ENCODE measurements around the gene RBMY1F. TPM values are rescaled to one million over a fixed set of nuclear protein-coding genes. Genes with fewer than 3 reads are reported as not detected.
"Not testable (repeated sequence)": the region's sequence is repeated elsewhere in the genome, so short reads cannot be mapped to it uniquely, and the experiment has no call there.

The RBMY1F gene
- total RNA-seq, result not detected
- polyA plus RNA-seq (2013, experiment 1 of 2), result not detected
- not detected for polyA plus RNA-seq (2013, experiment 2 of 2)
- long read RNA-seq, experiment 1, result 0 reads
- long read RNA-seq, experiment 2, result 0 reads
- long read RNA-seq, experiment 3, result 0 reads
- long read RNA-seq, experiment 4, result 0 reads

DNA sequence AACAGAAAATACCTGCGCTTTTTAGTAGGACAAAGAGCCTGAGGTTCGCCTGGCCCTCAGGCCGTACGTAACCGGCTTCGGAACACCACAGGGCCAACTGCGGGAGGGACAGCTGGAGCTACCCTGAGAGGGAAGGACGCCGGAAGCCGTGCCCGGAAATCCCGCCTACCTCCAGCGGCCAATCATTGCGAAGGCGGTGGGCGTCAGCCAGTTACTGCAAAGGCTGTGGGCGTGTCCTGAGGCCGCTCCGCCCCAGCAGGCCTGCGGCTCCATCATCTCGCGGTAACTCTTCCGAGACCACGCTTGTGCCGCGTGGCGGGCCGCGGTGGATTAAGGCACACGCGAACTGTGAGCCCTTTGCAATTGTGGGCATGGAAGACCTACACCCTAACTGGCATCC lies at the start of gene RBMY1F:
TSS of gene RBMY1F (minus strand) at position 101 of the 400 bp plus-strand sequence. CDS start 1,954 bp downstream, outside the sequence.
- no CpG with 5 or more reads among the region's 31 CpGs for WGBS, 2 experiments (ENCODE audit: insufficient coverage in 1 of 2, insufficient read length in 1 of 2)
- H3K4me1 Mint-ChIP-seq; H3K36me3 ChIP-seq (ENCODE audit: control insufficient read depth, insufficient read depth, low read length); H3K27me3 ChIP-seq (ENCODE audit: control insufficient read depth, insufficient read depth, low read length, poor library complexity, severe bottlenecking); H3K27me3 Mint-ChIP-seq (ENCODE audit: insufficient read depth); H3K4me1 ChIP-seq (ENCODE audit: control insufficient read depth, insufficient read depth, low read length); H3K9me3 Mint-ChIP-seq; H3K9ac ChIP-seq (ENCODE audit: extremely low read depth, low read length, poor library complexity, severe bottlenecking); H3K36me3 Mint-ChIP-seq (ENCODE audit: low read depth); H3K9me3 ChIP-seq (ENCODE audit: control insufficient read depth, low read length); H3K27ac ChIP-seq (ENCODE audit: low read depth, low read length); DNase-seq; H3K4me3 ChIP-seq (ENCODE audit: low read length); H3K4me3 Mint-ChIP-seq; H3K27ac Mint-ChIP-seq: not testable (repeated sequence)

DNA sequence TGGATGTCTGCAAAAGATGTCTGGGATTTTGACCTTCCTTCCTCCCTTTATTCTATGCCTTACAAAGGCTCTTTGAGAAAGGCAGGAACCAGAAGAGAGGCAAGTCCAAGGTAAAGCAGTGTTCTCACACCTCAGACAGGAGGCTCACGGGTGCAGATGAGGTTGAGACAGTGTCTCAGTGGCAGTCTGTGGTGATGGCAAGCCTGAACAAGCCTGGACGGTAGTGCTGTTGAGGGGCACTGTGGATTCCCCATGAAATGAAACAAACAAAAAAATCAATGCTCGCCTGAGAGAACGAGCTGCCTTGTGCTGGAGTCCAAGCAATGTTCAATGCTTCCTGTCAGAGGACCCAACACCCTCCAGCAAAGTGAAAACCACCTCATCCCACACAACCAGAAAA lies 31.6 kb downstream of the RBMY1F start:
- not testable (repeated sequence) for H3K27ac ChIP-seq (ENCODE audit: low read depth, low read length); H3K27me3 Mint-ChIP-seq (ENCODE audit: insufficient read depth); H3K4me3 ChIP-seq (ENCODE audit: low read length); H3K27me3 ChIP-seq (ENCODE audit: control insufficient read depth, insufficient read depth, low read length, poor library complexity, severe bottlenecking); H3K4me1 ChIP-seq (ENCODE audit: control insufficient read depth, insufficient read depth, low read length); H3K27ac Mint-ChIP-seq; H3K4me3 Mint-ChIP-seq; H3K9me3 Mint-ChIP-seq; H3K36me3 Mint-ChIP-seq (ENCODE audit: low read depth); DNase-seq; H3K4me1 Mint-ChIP-seq; H3K9me3 ChIP-seq (ENCODE audit: control insufficient read depth, low read length); H3K36me3 ChIP-seq (ENCODE audit: control insufficient read depth, insufficient read depth, low read length); H3K9ac ChIP-seq (ENCODE audit: extremely low read depth, low read length, poor library complexity, severe bottlenecking)
- WGBS, 2 experiments (ENCODE audit: insufficient coverage in 1 of 2, insufficient read length in 1 of 2), result no CpG with 5 or more reads among the region's 4 CpGs

DNA sequence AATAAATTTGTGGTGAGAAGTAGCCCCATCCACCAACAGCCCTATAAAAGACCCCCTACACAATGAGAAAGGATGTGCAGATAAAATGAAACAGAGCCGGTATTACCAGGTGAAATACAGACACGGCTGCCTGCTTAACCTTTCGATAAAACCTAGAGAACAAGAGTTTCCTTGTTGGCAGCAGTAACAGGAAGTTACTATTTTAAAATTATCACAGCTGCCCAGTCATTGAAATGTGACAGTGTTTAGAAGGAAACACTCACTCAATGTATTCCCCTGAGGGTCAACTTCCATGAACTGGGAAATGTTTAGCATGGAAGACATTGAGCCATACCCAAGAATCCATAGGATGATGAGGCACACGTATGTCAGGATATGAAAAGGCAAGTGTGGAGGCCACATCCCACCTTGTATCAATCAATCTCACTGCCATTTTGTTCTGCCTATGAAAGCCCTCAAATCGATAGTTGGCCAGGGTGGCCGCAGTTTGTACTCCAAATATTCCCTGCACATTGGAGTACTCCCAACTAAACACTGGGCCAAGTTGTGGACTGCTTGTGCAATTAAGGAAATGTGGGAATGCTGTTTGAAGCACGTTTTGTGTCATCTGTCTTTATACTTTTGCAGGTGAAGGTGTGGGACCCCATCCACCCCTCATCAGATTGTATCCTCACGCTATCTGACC lies 41.6 kb downstream of the RBMY1F start:
- H3K36me3 ChIP-seq (ENCODE audit: control insufficient read depth, insufficient read depth, low read length); H3K9me3 Mint-ChIP-seq; H3K9me3 ChIP-seq (ENCODE audit: control insufficient read depth, low read length); DNase-seq; H3K9ac ChIP-seq (ENCODE audit: extremely low read depth, low read length, poor library complexity, severe bottlenecking); H3K36me3 Mint-ChIP-seq (ENCODE audit: low read depth); H3K27ac ChIP-seq (ENCODE audit: low read depth, low read length); H3K4me1 ChIP-seq (ENCODE audit: control insufficient read depth, insufficient read depth, low read length); H3K27ac Mint-ChIP-seq; H3K4me1 Mint-ChIP-seq; H3K4me3 ChIP-seq (ENCODE audit: low read length); H3K27me3 Mint-ChIP-seq (ENCODE audit: insufficient read depth); H3K4me3 Mint-ChIP-seq; H3K27me3 ChIP-seq (ENCODE audit: control insufficient read depth, insufficient read depth, low read length, poor library complexity, severe bottlenecking): not testable (repeated sequence)
- no CpG with 5 or more reads among the region's 8 CpGs for WGBS, 2 experiments (ENCODE audit: insufficient coverage in 1 of 2, insufficient read length in 1 of 2)

DNA sequence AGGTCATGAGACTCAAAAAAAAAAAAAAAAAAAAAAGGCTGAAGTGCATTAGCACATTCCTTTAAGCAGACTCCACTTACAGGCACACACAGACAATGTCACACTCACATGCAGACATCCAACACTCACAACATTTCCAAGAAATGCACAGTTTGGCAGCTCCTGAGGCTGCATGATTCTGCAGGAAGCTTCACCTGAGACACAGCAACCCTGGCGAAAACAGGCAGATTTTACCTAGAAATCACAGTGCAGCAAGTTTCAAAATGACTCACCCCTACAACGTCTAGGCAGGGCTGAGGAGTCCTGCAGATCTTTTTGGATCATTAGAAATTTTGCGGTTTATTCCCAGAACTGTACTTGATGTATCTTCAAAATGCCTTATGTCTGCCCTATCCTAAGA lies 48.0 kb downstream of the RBMY1F start:
- DNase-seq; H3K36me3 ChIP-seq (ENCODE audit: control insufficient read depth, insufficient read depth, low read length); H3K4me3 Mint-ChIP-seq; H3K27ac ChIP-seq (ENCODE audit: low read depth, low read length); H3K27me3 Mint-ChIP-seq (ENCODE audit: insufficient read depth); H3K27me3 ChIP-seq (ENCODE audit: control insufficient read depth, insufficient read depth, low read length, poor library complexity, severe bottlenecking); H3K36me3 Mint-ChIP-seq (ENCODE audit: low read depth); H3K9me3 Mint-ChIP-seq; H3K27ac Mint-ChIP-seq; H3K9ac ChIP-seq (ENCODE audit: extremely low read depth, low read length, poor library complexity, severe bottlenecking); H3K4me1 Mint-ChIP-seq; H3K9me3 ChIP-seq (ENCODE audit: control insufficient read depth, low read length); H3K4me1 ChIP-seq (ENCODE audit: control insufficient read depth, insufficient read depth, low read length); H3K4me3 ChIP-seq (ENCODE audit: low read length): not testable (repeated sequence)
- WGBS, 2 experiments (ENCODE audit: insufficient coverage in 1 of 2, insufficient read length in 1 of 2), result no CpG with 5 or more reads among the region's 3 CpGs

DNA sequence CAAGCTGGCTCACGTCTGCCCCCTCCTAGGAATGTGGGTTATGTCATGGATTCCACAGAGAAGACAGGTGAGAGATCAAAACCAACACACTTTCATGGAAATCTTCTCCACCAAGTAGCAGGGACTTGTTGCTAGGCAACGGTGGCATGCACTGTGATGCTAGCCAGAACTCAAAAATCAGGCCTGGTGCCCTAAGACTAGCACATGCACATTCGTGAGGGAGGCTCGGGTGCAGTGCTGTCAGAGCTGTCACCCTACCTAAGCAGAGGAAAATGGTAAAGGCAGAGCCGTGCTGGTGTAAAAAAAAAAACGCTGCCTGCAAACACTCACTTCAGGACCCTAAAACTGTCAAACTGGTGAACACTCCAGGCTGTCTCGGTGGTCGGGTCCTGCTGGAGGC lies 52.2 kb downstream of the RBMY1F start:
- not testable (repeated sequence) for H3K4me1 ChIP-seq (ENCODE audit: control insufficient read depth, insufficient read depth, low read length); H3K9me3 Mint-ChIP-seq; H3K4me1 Mint-ChIP-seq; H3K27me3 ChIP-seq (ENCODE audit: control insufficient read depth, insufficient read depth, low read length, poor library complexity, severe bottlenecking); H3K27ac Mint-ChIP-seq; H3K36me3 ChIP-seq (ENCODE audit: control insufficient read depth, insufficient read depth, low read length); H3K36me3 Mint-ChIP-seq (ENCODE audit: low read depth); H3K4me3 Mint-ChIP-seq; H3K27ac ChIP-seq (ENCODE audit: low read depth, low read length); H3K4me3 ChIP-seq (ENCODE audit: low read length); DNase-seq; H3K9me3 ChIP-seq (ENCODE audit: control insufficient read depth, low read length); H3K27me3 Mint-ChIP-seq (ENCODE audit: insufficient read depth); H3K9ac ChIP-seq (ENCODE audit: extremely low read depth, low read length, poor library complexity, severe bottlenecking)
- WGBS, 2 experiments (ENCODE audit: insufficient coverage in 1 of 2, insufficient read length in 1 of 2), result no CpG with 5 or more reads among the region's 8 CpGs

Other genes with a start within 250 kb of the RBMY1F start
- gene RBMY1J, start 220.5 kb upstream of the RBMY1F start, total RNA-seq, result not detected

All from endodermal cell (in vitro differentiated cells).